Measurements from ENCODE around the gene NDUFAF5.

DNA sequence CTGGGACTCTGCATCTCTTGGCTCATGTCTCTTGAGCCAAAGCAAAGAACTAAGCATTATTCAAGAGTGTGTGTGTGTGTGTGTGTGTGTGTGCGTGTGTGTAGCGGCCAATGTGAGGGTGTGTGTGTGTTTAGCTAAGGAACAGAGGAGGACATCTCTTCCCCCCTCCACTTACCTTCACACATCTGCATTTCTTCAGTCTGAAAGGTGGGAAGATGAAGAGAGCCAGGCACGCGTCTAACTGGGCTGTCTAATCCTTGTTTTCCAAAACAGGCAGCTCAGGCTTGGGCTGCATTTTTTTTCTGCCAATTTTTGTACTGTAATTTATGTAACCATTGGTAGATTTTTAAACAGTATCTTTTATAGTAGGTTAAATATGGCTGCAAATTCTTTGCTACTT lies 59.5 kb downstream of the NDUFAF5 start:
- TF ChIP-seq, protein P1, sequence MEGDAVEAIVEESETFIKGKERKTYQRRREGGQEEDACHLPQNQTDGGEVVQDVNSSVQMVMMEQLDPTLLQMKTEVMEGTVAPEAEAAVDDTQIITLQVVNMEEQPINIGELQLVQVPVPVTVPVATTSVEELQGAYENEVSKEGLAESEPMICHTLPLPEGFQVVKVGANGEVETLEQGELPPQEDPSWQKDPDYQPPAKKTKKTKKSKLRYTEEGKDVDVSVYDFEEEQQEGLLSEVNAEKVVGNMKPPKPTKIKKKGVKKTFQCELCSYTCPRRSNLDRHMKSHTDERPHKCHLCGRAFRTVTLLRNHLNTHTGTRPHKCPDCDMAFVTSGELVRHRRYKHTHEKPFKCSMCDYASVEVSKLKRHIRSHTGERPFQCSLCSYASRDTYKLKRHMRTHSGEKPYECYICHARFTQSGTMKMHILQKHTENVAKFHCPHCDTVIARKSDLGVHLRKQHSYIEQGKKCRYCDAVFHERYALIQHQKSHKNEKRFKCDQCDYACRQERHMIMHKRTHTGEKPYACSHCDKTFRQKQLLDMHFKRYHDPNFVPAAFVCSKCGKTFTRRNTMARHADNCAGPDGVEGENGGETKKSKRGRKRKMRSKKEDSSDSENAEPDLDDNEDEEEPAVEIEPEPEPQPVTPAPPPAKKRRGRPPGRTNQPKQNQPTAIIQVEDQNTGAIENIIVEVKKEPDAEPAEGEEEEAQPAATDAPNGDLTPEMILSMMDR (IDR thresholded peaks at IDR 0.05; ENCODE audit: insufficient read depth, low read length, poor library complexity, severe bottlenecking) = no peak
- no peak for TF ChIP-seq EZH2phosphoT487 (conservative IDR thresholded peaks at IDR 0.05; ENCODE audit: low read length)

Data from SU-DHL-6 (cell line).